HL-60 (cell line): ENCODE data around the gene FBLN1.

Experiments used
- CTCF ChIP-seq: IDR thresholded peaks from one replicate; pipeline ENCODE4 v1.5.1; 2011; ENCODE audit warnings: low read length, control low read depth, inconsistent platforms; ENCODE audit not compliant: insufficient read depth
- POLR2AphosphoS5 ChIP-seq: IDR thresholded peaks from 2 replicates; pipeline ENCODE4 v1.6.1; 2012; ENCODE audit warnings: low read depth
- SPI1 ChIP-seq: IDR thresholded peaks from 2 replicates; pipeline ENCODE4 v1.6.1; 2012; ENCODE audit warnings: low read depth, mild to moderate bottlenecking, borderline replicate concordance

GRCh38 chr22:45575173-45575572 is 72.5 kb downstream of the FBLN1 start:
- TF ChIP-seq CTCF = no peak
- no peak for TF ChIP-seq SPI1
- no peak for TF ChIP-seq POLR2AphosphoS5
